WTC11 (cell line): ENCODE data around the gene CLN3.
"Not testable (repeated sequence)": the region's sequence is repeated elsewhere in the genome, so short reads cannot be mapped to it uniquely, and the experiment has no call there.

Experiments used
- ATF2 ChIP-seq: sonication (generic); formaldehyde crosslinking; IDR thresholded peaks from 2 replicates; pipeline ENCODE4 v1.8.1; 2022; ENCODE audit warnings: low read depth, missing genetic modification reagents, borderline replicate concordance
- CTCF ChIP-seq: fragments of 200-600 bp; IDR thresholded peaks from 2 replicates; pipeline ENCODE4 v1.8.0; 2022; ENCODE audit warnings: antibody characterized with exemption
- E2F5 ChIP-seq: sonication (generic); formaldehyde crosslinking; IDR thresholded peaks from 2 replicates; pipeline ENCODE4 v1.8.1; 2022; ENCODE audit warnings: mild to moderate bottlenecking, moderate library complexity, missing genetic modification reagents
- MAX ChIP-seq: sonication (generic); formaldehyde crosslinking; IDR thresholded peaks from 2 replicates; pipeline ENCODE4 v1.8.0; 2022; ENCODE audit warnings: mild to moderate bottlenecking, missing genetic modification reagents
- NR3C1 ChIP-seq: sonication (generic); formaldehyde crosslinking; conservative IDR thresholded peaks from 2 replicates; pipeline ENCODE4 v1.8.1; 2023; ENCODE audit warnings: low read depth, mild to moderate bottlenecking, missing genetic modification reagents
- PRDM15 ChIP-seq: sonication (generic); formaldehyde crosslinking; IDR thresholded peaks from 2 replicates; pipeline ENCODE4 v1.8.0; 2022; ENCODE audit warnings: missing genetic modification reagents
- RELA ChIP-seq: sonication (generic); formaldehyde crosslinking; IDR thresholded peaks from 2 replicates; pipeline ENCODE4 v1.8.1; 2022; ENCODE audit warnings: missing genetic modification reagents, mild to moderate bottlenecking, borderline replicate concordance
- SP1 ChIP-seq: sonication (generic); formaldehyde crosslinking; conservative IDR thresholded peaks from 2 replicates; pipeline ENCODE4 v1.8.1; 2022; ENCODE audit warnings: missing genetic modification reagents
- TEAD4 ChIP-seq: sonication (generic); formaldehyde crosslinking; IDR thresholded peaks from 2 replicates; pipeline ENCODE4 v1.8.0; 2022; ENCODE audit warnings: mild to moderate bottlenecking, missing genetic modification reagents
- USF1 ChIP-seq: sonication (generic); formaldehyde crosslinking; IDR thresholded peaks from 2 replicates; pipeline ENCODE4 v1.8.0; 2022; ENCODE audit warnings: mild to moderate bottlenecking, missing genetic modification reagents
- ZNF423 ChIP-seq: fragments of 250-450 bp; sonication (Bioruptor Pico); IDR thresholded peaks from 2 replicates; pipeline ENCODE4 v2.1.2; 2022; ENCODE audit warnings: mild to moderate bottlenecking, moderate library complexity
- TF ChIP-seq, protein P1 (sequence below): fragments of 250-450 bp; sonication (Bioruptor Pico); IDR thresholded peaks from 2 replicates; pipeline ENCODE4 v1.8.0; 2021; ENCODE audit warnings: mild to moderate bottlenecking

GRCh38 chr16:28447081-28447480 lies 44.8 kb downstream of the CLN3 start:
- not testable (repeated sequence) for TF ChIP-seq CTCF; ZNF423 (CRISPR knock-in tag); MAX; ATF2; PRDM15; RELA (CRISPR knock-in tag); SP1 (CRISPR knock-in tag); E2F5 (CRISPR knock-in tag); NR3C1; TEAD4 (CRISPR knock-in tag); USF1 (CRISPR knock-in tag)
- TF ChIP-seq, protein P1, sequence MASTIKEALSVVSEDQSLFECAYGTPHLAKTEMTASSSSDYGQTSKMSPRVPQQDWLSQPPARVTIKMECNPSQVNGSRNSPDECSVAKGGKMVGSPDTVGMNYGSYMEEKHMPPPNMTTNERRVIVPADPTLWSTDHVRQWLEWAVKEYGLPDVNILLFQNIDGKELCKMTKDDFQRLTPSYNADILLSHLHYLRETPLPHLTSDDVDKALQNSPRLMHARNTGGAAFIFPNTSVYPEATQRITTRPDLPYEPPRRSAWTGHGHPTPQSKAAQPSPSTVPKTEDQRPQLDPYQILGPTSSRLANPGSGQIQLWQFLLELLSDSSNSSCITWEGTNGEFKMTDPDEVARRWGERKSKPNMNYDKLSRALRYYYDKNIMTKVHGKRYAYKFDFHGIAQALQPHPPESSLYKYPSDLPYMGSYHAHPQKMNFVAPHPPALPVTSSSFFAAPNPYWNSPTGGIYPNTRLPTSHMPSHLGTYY (CRISPR knock-in tag), result not testable (repeated sequence)
